HL-60/S4 treated with phorbol 12-myristate 13-acetate at 8.2 ng/mL for 4 days and 3 days (cell line): Measurements from ENCODE around the gene ERP44.
"Not testable (repeated sequence)": the region's sequence is repeated elsewhere in the genome, so short reads cannot be mapped to it uniquely, and the experiment has no call there.

Source experiments
- in situ Hi-C: fragments of 300-500 bp; cut with MboI; formaldehyde crosslinking; loops from 2 replicates; pipeline ENCODE4 v1.15.0; 2022; ENCODE audit warnings: low sequenced_read_pairs

The ERP44 gene

DNA sequence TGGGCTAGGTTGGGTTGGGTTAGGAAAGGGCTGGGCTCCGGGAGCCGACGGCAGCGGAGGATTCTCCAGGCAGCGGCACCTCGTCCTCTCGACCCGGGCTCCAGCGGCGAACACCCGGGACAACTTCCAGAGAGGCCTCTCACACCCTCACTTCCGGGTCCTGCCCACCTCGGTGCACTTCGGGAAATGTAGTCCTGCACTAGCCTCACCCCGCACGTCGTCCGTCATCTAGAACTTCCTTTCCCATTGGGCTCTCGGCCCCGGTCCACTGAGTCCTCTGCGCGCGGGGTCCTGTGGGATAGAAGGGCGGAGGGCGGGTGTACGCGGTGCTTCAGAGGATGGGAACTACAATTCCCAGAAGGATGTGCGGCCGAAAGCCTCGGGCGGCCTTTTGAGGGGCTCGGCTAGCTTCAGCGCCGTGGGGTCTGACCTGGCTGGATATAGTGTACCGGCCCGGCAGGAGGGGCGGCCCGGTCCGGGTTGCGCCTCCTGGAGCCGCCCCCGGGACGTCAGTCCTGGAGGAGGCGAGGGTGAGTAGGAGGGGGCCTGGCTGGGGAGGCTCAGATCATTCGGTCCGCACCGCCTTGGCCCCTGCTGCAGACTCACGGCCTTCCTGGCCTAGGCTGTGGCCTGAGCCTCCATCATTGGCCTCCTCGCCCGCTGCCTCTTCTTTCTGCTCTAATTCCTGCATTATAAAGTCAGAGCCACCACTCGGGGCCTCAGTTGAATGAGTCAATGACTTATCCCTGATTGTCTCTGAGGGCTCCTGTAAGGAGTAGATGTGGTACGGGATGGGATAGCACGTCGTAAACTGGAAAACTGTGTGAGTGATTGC, at the start of gene ERP44, which contains the start of gene INVS:
Gene ERP44, minus strand, starts transcription at position 114 of the 835 bp plus-strand sequence. CDS start 160 bp downstream, outside the sequence.
Gene INVS, plus strand, starts transcription at position 357 of the 835 bp plus-strand sequence. CDS start 5,279 bp downstream, outside the sequence.
- in situ Hi-C loops: no loop called here

GRCh38 chr9:100145976-100146375, 47.2 kb upstream of the ERP44 start:
- in situ Hi-C loops: not testable (repeated sequence)

GRCh38 chr9:100145167-100145934, 46.6 kb upstream of the ERP44 start:
- in situ Hi-C loops: not testable (repeated sequence)

DNA sequence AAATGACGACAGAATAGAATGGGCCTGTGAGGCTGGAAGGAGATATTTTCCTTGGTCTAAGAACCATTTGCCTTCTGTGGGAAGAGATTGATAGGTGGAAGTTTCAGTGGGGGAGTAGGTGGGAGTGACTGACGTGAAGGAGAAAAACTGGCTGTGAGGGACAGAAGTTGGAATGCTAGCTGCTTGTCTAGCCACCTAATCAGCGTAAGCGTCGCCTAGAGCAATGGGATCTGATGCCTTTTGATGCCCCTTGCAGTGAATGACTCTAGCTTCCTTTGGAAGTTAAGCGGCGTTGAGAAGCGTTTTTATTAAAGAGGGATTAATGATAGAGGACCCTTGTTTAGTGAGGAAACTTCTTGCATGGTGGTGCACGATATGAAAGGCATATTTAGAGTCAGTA, 43.1 kb upstream of the ERP44 start:
- in situ Hi-C loops: not testable (repeated sequence)

GRCh38 chr9:100140303-100140702, 41.5 kb upstream of the ERP44 start:
- in situ Hi-C loops: not testable (repeated sequence)

- in situ Hi-C loops: not testable (repeated sequence)
Measured at GRCh38 chr9:100136799-100137198, 38.0 kb upstream of the ERP44 start.

GRCh38 chr9:100134731-100135130, 35.9 kb upstream of the ERP44 start:
- in situ Hi-C loops: no loop called here

DNA sequence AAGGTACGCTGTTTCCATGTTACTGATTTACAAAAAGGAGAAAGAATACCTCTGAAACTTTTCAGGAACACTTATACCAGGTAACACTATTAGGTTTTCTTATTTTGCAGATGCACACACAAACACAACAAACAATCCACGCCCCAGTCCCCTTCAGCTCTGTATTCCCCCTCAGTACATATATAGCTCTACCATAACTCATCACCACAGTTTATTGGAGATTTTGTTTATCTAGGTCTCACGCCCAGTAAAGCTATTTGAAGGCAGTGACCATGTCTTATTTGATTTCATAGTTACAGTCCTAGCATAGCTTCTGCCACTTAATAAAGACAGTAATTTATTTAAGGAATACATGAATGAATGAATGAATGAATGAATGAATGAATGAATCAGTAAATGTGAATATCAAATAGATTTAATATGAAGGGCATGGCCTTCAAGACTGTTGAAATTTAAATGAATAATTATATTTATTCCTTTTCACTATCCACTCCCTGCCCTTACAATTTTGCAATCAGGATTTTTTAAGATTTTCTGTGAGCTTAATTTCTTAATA, 33.2 kb upstream of the ERP44 start:
- in situ Hi-C loops: no loop called here

GRCh38 chr9:100131216-100131615, 32.4 kb upstream of the ERP44 start:
- in situ Hi-C loops: no loop called here

- in situ Hi-C loops: no loop called here
Measured at GRCh38 chr9:100129772-100130171, 31.0 kb upstream of the ERP44 start.

- in situ Hi-C loops: no loop called here
Measured at GRCh38 chr9:100126423-100126822, 27.6 kb upstream of the ERP44 start.

- in situ Hi-C loops: no loop called here
Measured at GRCh38 chr9:100125910-100126309, 27.1 kb upstream of the ERP44 start.

DNA sequence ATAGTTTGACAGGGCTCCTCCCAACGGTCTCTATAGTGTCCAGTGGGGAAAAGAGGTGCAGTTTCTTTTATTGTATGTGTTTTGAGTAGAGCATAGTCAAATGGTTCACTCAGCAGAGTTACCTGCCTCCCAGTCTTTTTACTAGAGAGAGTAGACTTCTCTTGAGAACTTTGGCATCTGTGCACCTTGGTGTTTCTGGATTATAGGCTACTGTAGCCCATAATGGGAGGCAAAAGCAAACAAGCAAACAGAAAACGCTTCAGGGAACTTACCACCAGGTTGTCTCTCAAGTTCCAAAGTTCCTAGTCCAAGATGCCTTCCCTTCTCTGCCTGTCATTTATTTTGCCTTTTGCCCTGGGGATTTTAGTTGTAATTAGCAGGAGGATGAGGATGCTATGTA, 26.4 kb upstream of the ERP44 start:
- in situ Hi-C loops: no loop called here

- in situ Hi-C loops: no loop called here
Measured at GRCh38 chr9:100120286-100120685, 21.5 kb upstream of the ERP44 start.

DNA sequence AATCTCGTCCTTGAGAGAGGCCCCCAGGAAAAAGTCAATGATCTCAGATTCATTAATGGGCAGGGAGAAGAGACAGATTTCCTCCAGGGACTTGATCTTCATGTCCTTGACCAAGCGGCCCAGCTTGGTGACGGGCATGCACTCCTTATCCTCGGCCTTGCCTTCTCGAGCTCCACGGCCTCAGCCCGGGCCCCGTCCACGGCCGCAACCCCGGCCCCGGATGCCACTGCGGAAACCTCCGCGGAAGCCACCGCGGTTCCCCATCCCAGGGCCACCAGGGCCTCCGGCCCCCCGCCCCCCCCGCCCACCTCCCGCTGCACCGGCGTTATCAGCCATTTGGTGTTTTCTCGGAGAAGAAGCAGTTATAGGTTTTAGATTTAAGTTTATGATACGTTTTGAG, 18.5 kb upstream of the ERP44 start:
- in situ Hi-C loops: no loop called here

DNA sequence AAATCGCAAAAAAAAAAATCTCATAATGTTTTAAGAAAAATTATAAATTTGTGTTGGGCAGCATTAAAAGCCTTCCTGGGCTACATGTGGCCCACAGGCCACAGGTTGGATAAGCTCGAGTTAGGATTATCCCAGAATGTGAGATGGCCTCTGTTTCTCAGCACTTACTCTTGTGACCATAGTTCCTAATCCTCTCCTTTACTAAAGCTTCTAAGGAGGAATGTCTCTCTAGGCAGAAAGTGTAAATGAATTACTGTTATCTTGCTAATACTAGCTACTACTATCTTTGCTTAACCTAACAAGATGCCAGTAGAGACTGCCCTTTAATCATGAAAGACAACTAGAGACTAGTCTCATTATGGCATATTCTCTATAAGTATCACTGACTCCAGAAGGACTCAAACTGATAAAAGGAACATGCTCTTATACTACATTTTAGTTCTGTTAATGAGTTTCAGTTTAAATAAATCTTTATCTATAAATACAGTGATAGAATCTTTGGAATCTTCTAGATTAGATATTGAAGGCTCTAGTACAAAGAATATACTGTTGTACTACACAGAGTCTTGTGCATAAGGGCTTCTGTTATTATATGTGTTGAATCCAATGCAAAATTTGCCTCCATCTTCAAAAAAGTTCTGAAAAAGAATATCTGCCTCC, 14.0 kb upstream of the ERP44 start:
- in situ Hi-C loops: no loop called here

- in situ Hi-C loops: no loop called here
Measured at GRCh38 chr9:100111235-100111634, 12.4 kb upstream of the ERP44 start.

GRCh38 chr9:100108559-100108958, 9.8 kb upstream of the ERP44 start:
- in situ Hi-C loops: no loop called here

GRCh38 chr9:100106616-100107015, 7.8 kb upstream of the ERP44 start:
- in situ Hi-C loops: no loop called here

GRCh38 chr9:100105861-100106260, 7.1 kb upstream of the ERP44 start:
- in situ Hi-C loops: no loop called here

DNA sequence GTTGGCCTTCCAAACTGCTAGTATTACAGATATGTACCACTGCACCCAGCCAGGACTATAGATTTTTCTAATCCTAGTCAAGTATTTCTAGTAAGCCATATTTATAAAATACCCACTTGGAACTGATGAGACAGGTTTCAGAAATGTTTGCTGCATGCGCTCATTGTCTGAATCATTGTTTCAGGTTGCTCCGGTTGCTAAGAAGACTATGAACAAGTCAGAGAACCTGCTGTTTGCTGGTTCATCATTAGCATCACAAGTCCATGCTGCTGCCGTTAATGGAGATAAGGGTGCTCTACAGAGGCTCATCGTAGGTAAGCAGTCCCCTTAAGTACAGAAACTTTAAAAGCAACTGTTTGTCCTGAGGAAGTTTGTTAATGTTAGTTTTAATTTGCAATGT, 5.5 kb upstream of the ERP44 start:
- in situ Hi-C loops: no loop called here
